Uterus (tissue), 4 donors: ENCODE results near the gene MKLN1. TPM values are rescaled to one million over a fixed set of nuclear protein-coding genes. Genes with fewer than 3 reads are reported as not detected.

Experiments
- DNase-seq, 2 donors: peaks; one replicate each; pipeline ENCODE4 v3.0.0-alpha.2; 2019 to 2020
- H3K27ac ChIP-seq, 2 donors: fragments of 200-600 bp; sonication (generic); 1 replicate in 1 of 2; 2 replicates in 1 of 2; pipeline ENCODE4 v1.5.1; 2016 to 2018
- H3K27me3 ChIP-seq, 2 donors: fragments of 200-600 bp; sonication (generic); one replicate each; pipeline ENCODE4 v1.5.1; 2018 to 2019; ENCODE audit warnings: control low read depth in 1 of 2
- H3K36me3 ChIP-seq, 2 donors: fragments of 200-600 bp; sonication (generic); one replicate each; pipeline ENCODE4 v1.5.1; 2019; ENCODE audit warnings: control low read depth in 1 of 2
- H3K4me1 ChIP-seq, 2 donors: fragments of 200-600 bp; sonication (generic); one replicate each; pipeline ENCODE4 v1.5.1; 2018 to 2019; ENCODE audit warnings: control low read depth in 1 of 2
- H3K4me3 ChIP-seq, 2 donors: fragments of 200-600 bp; sonication (generic); 1 replicate in 1 of 2; 2 replicates in 1 of 2; pipeline ENCODE4 v1.5.1; 2018 to 2019; ENCODE audit warnings: mild to moderate bottlenecking in 1 of 2
- H3K9me3 ChIP-seq, 2 donors: fragments of 200-600 bp; sonication (generic); one replicate each; pipeline ENCODE4 v1.5.1; 2019; ENCODE audit warnings: control low read depth in 1 of 2
- POLR2A ChIP-seq, 2 donors: fragments of 450-650 bp; IDR thresholded peaks; one replicate each; pipeline ENCODE4 v1.6.1; 2016; ENCODE audit warnings: antibody characterized with exemption in 2 of 2, mild to moderate bottlenecking in 1 of 2, moderate library complexity in 1 of 2
- intact Hi-C: fragments of 100-400 bp; cut with DNase I; formaldehyde crosslinking; loops from one replicate; pipeline ENCODE4 v1.15.1; 2023; ENCODE audit warnings: low total_unique reads
- total RNA-seq, 4 donors: library from RNA; depleted of rRNA in 3 of 4; stranded (reverse); fragments of >200 nt in 3 of 4; gene quantifications; one replicate each; pipeline versions ENCODE4 v1.1.0 to v1.2.4, GENCODE V29; 2014 to 2023
- TF ChIP-seq, protein P1 (sequence below), 4 experiments: fragments of 200-600 bp in 2 of 4; fragments of 450-650 bp in 2 of 4; sonication (generic) in 2 of 4; IDR thresholded peaks; one replicate each; pipeline ENCODE4 v1.5.1; 2016 to 2019; ENCODE audit warnings: antibody characterized with exemption in 4 of 4, mild to moderate bottlenecking in 2 of 4, moderate library complexity in 1 of 4
- donor health status: DM: yes; HTN: yes; CAD: no.

MKLN1 gene
- total RNA-seq, 4 donors from 2014 or later, result 52.9 to 311 (median 128) TPM

DNA sequence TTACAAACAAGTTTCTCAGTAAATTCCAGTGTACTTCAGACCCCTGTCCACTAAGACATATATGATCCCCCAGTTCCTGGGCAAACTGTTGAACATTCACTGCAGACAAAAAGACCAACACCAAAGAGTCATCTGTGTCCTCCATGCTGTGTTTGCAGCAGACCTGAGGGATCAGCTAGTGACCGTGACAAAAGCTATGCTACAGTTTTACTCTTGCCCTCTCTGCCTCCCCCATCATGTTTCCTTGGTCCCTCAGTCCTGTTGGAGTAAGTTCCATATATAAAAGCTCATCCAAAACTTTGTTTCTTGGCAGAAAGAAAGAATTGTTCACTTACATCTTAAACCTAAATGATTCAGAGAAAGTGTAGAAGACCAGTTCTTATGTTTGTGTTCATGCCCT is 172.7 kb downstream of the MKLN1 start:
- TF ChIP-seq, protein P1, sequence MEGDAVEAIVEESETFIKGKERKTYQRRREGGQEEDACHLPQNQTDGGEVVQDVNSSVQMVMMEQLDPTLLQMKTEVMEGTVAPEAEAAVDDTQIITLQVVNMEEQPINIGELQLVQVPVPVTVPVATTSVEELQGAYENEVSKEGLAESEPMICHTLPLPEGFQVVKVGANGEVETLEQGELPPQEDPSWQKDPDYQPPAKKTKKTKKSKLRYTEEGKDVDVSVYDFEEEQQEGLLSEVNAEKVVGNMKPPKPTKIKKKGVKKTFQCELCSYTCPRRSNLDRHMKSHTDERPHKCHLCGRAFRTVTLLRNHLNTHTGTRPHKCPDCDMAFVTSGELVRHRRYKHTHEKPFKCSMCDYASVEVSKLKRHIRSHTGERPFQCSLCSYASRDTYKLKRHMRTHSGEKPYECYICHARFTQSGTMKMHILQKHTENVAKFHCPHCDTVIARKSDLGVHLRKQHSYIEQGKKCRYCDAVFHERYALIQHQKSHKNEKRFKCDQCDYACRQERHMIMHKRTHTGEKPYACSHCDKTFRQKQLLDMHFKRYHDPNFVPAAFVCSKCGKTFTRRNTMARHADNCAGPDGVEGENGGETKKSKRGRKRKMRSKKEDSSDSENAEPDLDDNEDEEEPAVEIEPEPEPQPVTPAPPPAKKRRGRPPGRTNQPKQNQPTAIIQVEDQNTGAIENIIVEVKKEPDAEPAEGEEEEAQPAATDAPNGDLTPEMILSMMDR (IDR thresholded peaks at IDR 0.05), result no peak
- no peak for DNase-seq
- intact Hi-C loops, result no loop called here
- Histone ChIP-seq H3K4me3 (no peak overlapping the region), H3K36me3 (no peaks in the 10 kb centered on the region), H3K27me3 (no peaks in the 10 kb centered on the region), H3K4me1 (peaks cover 0 to 8% of the 10 kb centered on the region in 2 donors), H3K9me3 (no peaks in the 10 kb centered on the region), H3K27ac (no peak overlapping the region)

DNA sequence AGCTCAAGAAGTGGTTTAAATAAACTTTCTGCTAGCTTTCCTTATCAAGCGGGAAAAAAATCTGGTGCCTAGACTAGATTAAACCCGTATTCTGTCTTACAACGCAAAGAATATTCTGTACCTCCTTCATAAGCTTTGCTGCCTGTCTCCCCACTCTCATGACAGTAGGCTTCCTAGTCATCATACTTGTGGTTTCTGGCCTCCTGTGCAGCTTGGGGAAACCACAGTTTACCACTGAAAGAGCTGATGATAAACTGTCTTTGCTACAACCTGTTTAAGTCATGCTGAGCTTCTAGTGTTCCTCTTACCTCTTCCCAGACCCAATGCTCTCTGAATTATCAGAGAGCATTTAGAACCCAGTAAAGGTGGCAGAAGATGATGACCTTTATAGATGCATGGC is 173.7 kb downstream of the MKLN1 start:
- no peak overlapping the region for H3K27ac ChIP-seq

DNA sequence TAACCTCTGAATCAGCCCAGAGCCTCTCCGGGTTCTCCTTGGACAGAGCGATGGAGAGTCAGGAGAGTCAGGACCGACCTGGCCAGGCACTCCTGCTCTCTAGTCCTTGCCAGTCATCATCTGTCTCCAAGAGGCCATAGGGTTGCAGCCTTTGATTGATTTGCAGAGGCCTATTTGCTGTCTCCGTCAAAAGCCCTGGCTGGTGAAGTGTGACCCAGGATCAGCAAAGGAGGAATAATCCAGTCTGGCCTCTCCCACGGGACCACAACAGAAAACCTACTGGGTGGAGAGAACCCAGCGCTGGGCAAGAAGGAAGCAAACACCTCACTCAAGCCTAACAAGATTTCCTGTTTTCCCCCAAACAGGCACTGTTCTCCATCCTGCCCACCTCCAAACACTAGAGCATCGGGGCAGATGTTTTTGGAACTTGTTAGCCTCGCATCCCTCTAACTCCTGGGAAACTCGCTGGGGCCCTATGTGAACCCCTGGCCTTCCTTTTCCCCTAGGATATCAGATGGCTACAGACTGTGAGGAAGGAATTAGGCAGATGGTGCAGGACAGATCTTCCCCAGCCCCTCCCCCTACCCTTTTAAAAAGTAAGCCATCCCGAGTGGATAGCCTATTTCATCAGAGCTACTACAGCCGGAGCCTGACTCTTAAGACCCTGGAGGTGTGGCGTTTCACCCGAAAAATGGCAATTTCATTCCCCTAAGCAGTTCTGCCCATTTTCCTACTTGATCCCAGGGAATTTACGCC is 174.4 kb downstream of the MKLN1 start:
- H3K4me3 ChIP-seq, result no peak overlapping the region
- DNase-seq, result no peak
- no peaks in the 10 kb centered on the region for H3K36me3 ChIP-seq
- peaks cover 0 to 8% of the 10 kb centered on the region in 2 donors for H3K4me1 ChIP-seq
- intact Hi-C loops, result no loop called here
- peak overlapping the region; percentile 53 to 66 for H3K27ac ChIP-seq
- H3K27me3 ChIP-seq, result no peaks in the 10 kb centered on the region
- no peaks in the 10 kb centered on the region for H3K9me3 ChIP-seq
- no peak for TF ChIP-seq POLR2A (IDR thresholded peaks at IDR 0.05)
- TF ChIP-seq, protein P1 (IDR thresholded peaks at IDR 0.05), result no peak

More for the DNA sequence above, 173.7 kb downstream of the MKLN1 start:
- H3K4me3 ChIP-seq, result no peak overlapping the region
- TF ChIP-seq, protein P1 (IDR thresholded peaks at IDR 0.05), result no peak
- no peak for TF ChIP-seq POLR2A (IDR thresholded peaks at IDR 0.05)
- peaks cover 0 to 8% of the 10 kb centered on the region in 2 donors for H3K4me1 ChIP-seq
- no peaks in the 10 kb centered on the region for H3K36me3 ChIP-seq
- no peaks in the 10 kb centered on the region for H3K27me3 ChIP-seq
- no peaks in the 10 kb centered on the region for H3K9me3 ChIP-seq
- intact Hi-C loops, result no loop called here
- no peak for DNase-seq

DNA sequence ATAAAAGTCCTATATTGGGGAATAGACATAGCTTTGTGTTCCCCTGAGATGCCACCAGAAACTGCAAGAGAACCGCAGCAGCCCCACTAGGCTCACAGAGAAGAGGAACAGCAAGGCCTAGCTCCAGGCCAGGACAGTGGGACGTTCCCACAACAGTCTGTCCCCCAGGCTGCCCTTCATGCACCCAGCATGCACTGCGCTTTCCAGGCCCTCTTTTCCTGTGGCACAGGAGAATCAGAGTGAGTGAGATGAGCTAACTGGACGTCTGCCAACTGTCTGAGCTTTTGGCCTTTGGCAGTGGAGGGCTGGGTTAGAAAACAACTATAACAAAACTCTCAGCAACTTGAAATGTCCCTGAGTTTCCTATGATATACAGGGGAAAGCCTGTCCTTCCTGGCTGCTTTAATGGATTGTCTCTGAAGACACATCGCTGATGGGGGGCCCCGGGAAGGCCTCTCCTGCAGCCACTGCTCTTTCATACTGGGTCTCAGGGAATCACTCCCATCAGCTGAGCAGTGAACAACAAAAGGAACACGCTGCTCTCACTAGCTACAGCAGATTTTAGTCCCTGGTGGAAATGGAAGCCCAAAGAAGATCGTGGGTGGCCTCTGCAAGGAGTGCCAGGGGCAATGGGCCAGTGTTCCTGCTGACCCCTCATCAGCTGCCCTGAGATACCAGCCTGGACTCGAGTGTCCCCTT is 175.3 kb downstream of the MKLN1 start:
- no peaks in the 10 kb centered on the region for H3K27me3 ChIP-seq
- H3K27ac ChIP-seq, result peak overlapping the region; percentile 53 to 66
- peak; percentile 55 to 75 for DNase-seq
- TF ChIP-seq, protein P1 (IDR thresholded peaks at IDR 0.05), result no peak
- no peak for TF ChIP-seq POLR2A (IDR thresholded peaks at IDR 0.05)
- H3K4me1 ChIP-seq, result peaks cover 0 to 8% of the 10 kb centered on the region in 2 donors
- H3K36me3 ChIP-seq, result no peaks in the 10 kb centered on the region
- no peak overlapping the region for H3K4me3 ChIP-seq
- intact Hi-C loops, result no loop called here
- H3K9me3 ChIP-seq, result no peaks in the 10 kb centered on the region

DNA sequence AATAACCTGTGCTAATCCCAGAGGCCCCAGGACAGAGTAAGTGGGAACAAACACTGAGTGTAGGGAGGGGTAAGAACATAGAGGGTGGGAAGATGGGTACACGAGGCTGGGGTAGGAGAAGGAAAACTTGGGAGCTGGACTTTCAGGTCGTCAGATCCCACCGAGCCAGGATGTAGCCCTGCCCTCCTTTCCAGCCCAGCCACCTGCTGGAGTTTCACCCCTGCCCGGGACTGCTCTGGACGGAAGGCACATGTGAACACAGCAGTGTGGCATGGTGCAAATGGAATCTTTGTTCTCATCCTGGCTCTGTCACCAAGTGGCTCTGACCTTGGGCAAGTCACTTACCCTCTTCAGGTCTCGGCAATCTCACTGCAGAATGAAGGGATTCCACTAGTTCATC is 176.0 kb downstream of the MKLN1 start:
- H3K27me3 ChIP-seq, result no peaks in the 10 kb centered on the region
- no peaks in the 10 kb centered on the region for H3K36me3 ChIP-seq
- H3K4me1 ChIP-seq, result peaks cover 0 to 8% of the 10 kb centered on the region in 2 donors
- TF ChIP-seq, protein P1 (IDR thresholded peaks at IDR 0.05), result no peak
- TF ChIP-seq POLR2A (IDR thresholded peaks at IDR 0.05), result no peak
- no peaks in the 10 kb centered on the region for H3K9me3 ChIP-seq
- no peak for DNase-seq
- H3K27ac ChIP-seq, result peak overlapping the region; percentile 53 to 66
- intact Hi-C loops, result no loop called here
- no peak overlapping the region for H3K4me3 ChIP-seq
